ENCODE data around the gene TIGD1. TPM values are rescaled to one million over a fixed set of nuclear protein-coding genes. Genes with fewer than 3 reads are reported as not detected.

TIGD1 gene
- total and polyA plus RNA-seq, 2 experiments from 2014 or later = 7.6 to 9.3 TPM

- Mint-ChIP-seq H3K9me3 (no peaks in the 10 kb centered on the region), H3K27me3 (ENCODE audit: insufficient read depth, low read depth, poor library complexity) (peaks cover 46% of the 10 kb centered on the region), H3K27ac (no peak overlapping the region), H3K4me3 (no peak overlapping the region), H3K36me3 (ENCODE audit: low read depth) (no peaks in the 10 kb centered on the region; the same call in 2 of the 3 replicates), H3K4me1 (peaks cover 11% of the 10 kb centered on the region)
- Histone ChIP-seq H3K4me2 (no peak overlapping the region), H3K79me2 (replicated peaks; ENCODE audit: insufficient read depth) (no peaks in the 10 kb centered on the region), H3K27me3 (ENCODE audit: insufficient read depth) (peaks cover 44% of the 10 kb centered on the region), H3K4me3 (no peak overlapping the region), H3K27ac (ENCODE audit: low read depth) (no peak overlapping the region), H4K20me1 (replicated peaks; ENCODE audit: insufficient read depth) (no peaks in the 10 kb centered on the region; the same call in 1 of the 2 replicates), H3K4me1 (ENCODE audit: insufficient read depth) (no peaks in the 10 kb centered on the region; the same call in 1 of the 2 replicates), H3K9me2 (ENCODE audit: insufficient read depth) (no peaks in the 10 kb centered on the region), H3F3A (replicated peaks; ENCODE audit: low read depth) (0 out of 2 replicates have a peak, but pooled peaks cover 3% of the 10 kb centered on the region), H2AFZ (no peak overlapping the region), H3K36me3 (ENCODE audit: insufficient read depth) (no peaks in the 10 kb centered on the region)
- TF ChIP-seq REST (IDR thresholded peaks at IDR 0.05; ENCODE audit: unreplicated experiment) (no peak), ETS1 (IDR thresholded peaks at IDR 0.05) (no peak), CTCF (conservative IDR thresholded peaks at IDR 0.05; ENCODE audit: low read depth in 2 of 2) (no peak), EZH2phosphoT487 (IDR thresholded peaks at IDR 0.05; ENCODE audit: unreplicated experiment) (no peak), ZNF114 (CRISPR knock-in tag; IDR thresholded peaks at IDR 0.05) (no peak), JUNB (IDR thresholded peaks at IDR 0.05; ENCODE audit: unreplicated experiment) (no peak), STAT1 (IDR thresholded peaks at IDR 0.05; ENCODE audit: unreplicated experiment) (no peak), POLR2AphosphoS5 (IDR thresholded peaks at IDR 0.05; ENCODE audit: low read depth) (no peak), EZH2 (IDR thresholded peaks at IDR 0.05; ENCODE audit: low read depth, unreplicated experiment) (no peak), ZNF462 (CRISPR knock-in tag; IDR thresholded peaks at IDR 0.05) (no peak), CREB1 (CRISPR knock-in tag; IDR thresholded peaks at IDR 0.05; ENCODE audit: low read depth) (no peak), ZNF331 (CRISPR knock-in tag; IDR thresholded peaks at IDR 0.05; ENCODE audit: low read depth) (no peak), NANOG (IDR thresholded peaks at IDR 0.05; ENCODE audit: borderline replicate concordance) (no peak)
- DNase-seq (ENCODE audit: low spot score) = no peak
- ATAC-seq = no peak
These were observed 25.2 kb downstream of the TIGD1 start for GRCh38 chr2:232525199-232525598.

All from GM23338 (cell line).